Measurements from ENCODE around the gene AXIN1. TPM values are rescaled to one million over a fixed set of nuclear protein-coding genes. Genes with fewer than 3 reads are reported as not detected.
"Not testable (repeated sequence)": the region's sequence is repeated elsewhere in the genome, so short reads cannot be mapped to it uniquely, and the experiment has no call there.

The AXIN1 gene
- total and polyA plus RNA-seq, 2 donors (not counting 1 experiment from before 2014, with no cell fraction given) = 5.1 to 18.7 TPM

- no peaks in the 10 kb centered on the region for H4K20me1 ChIP-seq (ENCODE audit: control insufficient read depth, extremely low read depth, insufficient read depth, low read length)
Observed at GRCh38 chr16:342455-343213, 9.9 kb downstream of the AXIN1 start.

DNA sequence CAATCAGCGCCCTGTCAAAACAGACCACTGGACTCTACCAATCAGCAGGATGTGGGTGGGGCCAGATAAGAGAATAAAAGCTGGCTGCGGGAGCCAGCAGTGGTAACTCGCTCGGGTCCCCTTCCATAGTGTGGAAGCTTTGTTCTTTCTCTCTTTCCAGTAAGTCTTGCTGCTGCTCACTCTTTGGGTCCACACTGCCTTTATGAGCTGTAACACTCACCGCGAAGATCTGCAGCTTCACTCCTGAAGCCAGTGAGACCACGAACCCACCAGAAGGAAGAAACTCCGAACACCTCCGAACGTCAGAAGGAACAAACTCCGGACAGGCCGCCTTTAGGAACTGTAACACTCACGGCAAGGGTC is 10.6 kb downstream of the AXIN1 start:
- H2AFZ ChIP-seq (ENCODE audit: low read length); H3K9me3 ChIP-seq (ENCODE audit: control insufficient read depth, insufficient read depth, low read depth, low read length); H3K4me3 ChIP-seq (replicated peaks in 1 of 4; ENCODE audit: control extremely low read depth in 1 of 4, insufficient read depth in 1 of 4, low read depth in 3 of 4, low read length in 4 of 4); H4K20me1 ChIP-seq (ENCODE audit: control insufficient read depth, extremely low read depth, insufficient read depth, low read length); DNase-seq (ENCODE audit: low read depth in 2 of 2); H3K4me2 ChIP-seq (ENCODE audit: extremely low read depth, insufficient read depth, low read length); H3K27ac ChIP-seq (ENCODE audit: insufficient read depth, low read length); H3K27me3 ChIP-seq (ENCODE audit: control insufficient read depth, insufficient read depth, low read length); H3K9ac ChIP-seq (ENCODE audit: insufficient read depth, low read length); H3K4me1 ChIP-seq (ENCODE audit: control insufficient read depth, extremely low read depth, insufficient read depth, low read length); H3K36me3 ChIP-seq (ENCODE audit: control insufficient read depth, insufficient read depth, low read length): not testable (repeated sequence)
- H3K79me2 ChIP-seq (ENCODE audit: control insufficient read depth, insufficient read depth, low read length) = peaks cover 28% of the 10 kb centered on the region

More at GRCh38 chr16:342455-343213, 9.9 kb downstream of the AXIN1 start:
- Histone ChIP-seq H3K4me3 (replicated peaks in 1 of 4; ENCODE audit: control extremely low read depth in 1 of 4, insufficient read depth in 1 of 4, low read depth in 3 of 4, low read length in 4 of 4) (no peak overlapping the region), H3K27ac (ENCODE audit: insufficient read depth, low read length) (no peak overlapping the region), H3K79me2 (ENCODE audit: control insufficient read depth, insufficient read depth, low read length) (peaks cover 30% of the 10 kb centered on the region), H3K27me3 (ENCODE audit: control insufficient read depth, insufficient read depth, low read length) (no peaks in the 10 kb centered on the region), H3K36me3 (ENCODE audit: control insufficient read depth, insufficient read depth, low read length) (peaks cover 4% of the 10 kb centered on the region), H2AFZ (ENCODE audit: low read length) (no peak overlapping the region), H3K9ac (ENCODE audit: insufficient read depth, low read length) (no peak overlapping the region), H3K9me3 (ENCODE audit: control insufficient read depth, insufficient read depth, low read depth, low read length) (no peaks in the 10 kb centered on the region), H3K4me2 (ENCODE audit: extremely low read depth, insufficient read depth, low read length) (no peak overlapping the region), H3K4me1 (ENCODE audit: control insufficient read depth, extremely low read depth, insufficient read depth, low read length) (no peaks in the 10 kb centered on the region)
- DNase-seq (ENCODE audit: low read depth in 2 of 2) = no peak
- TF ChIP-seq, protein P1, sequence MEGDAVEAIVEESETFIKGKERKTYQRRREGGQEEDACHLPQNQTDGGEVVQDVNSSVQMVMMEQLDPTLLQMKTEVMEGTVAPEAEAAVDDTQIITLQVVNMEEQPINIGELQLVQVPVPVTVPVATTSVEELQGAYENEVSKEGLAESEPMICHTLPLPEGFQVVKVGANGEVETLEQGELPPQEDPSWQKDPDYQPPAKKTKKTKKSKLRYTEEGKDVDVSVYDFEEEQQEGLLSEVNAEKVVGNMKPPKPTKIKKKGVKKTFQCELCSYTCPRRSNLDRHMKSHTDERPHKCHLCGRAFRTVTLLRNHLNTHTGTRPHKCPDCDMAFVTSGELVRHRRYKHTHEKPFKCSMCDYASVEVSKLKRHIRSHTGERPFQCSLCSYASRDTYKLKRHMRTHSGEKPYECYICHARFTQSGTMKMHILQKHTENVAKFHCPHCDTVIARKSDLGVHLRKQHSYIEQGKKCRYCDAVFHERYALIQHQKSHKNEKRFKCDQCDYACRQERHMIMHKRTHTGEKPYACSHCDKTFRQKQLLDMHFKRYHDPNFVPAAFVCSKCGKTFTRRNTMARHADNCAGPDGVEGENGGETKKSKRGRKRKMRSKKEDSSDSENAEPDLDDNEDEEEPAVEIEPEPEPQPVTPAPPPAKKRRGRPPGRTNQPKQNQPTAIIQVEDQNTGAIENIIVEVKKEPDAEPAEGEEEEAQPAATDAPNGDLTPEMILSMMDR (conservative IDR thresholded peaks at IDR 0.05 in 1 of 2, IDR thresholded peaks at IDR 0.05 in 1 of 2; ENCODE audit: low read depth in 1 of 2, low read length in 2 of 2) = no peak
- no peak for TF ChIP-seq EZH2 (IDR thresholded peaks at IDR 0.05; ENCODE audit: low read length, missing control alignments)

DNA sequence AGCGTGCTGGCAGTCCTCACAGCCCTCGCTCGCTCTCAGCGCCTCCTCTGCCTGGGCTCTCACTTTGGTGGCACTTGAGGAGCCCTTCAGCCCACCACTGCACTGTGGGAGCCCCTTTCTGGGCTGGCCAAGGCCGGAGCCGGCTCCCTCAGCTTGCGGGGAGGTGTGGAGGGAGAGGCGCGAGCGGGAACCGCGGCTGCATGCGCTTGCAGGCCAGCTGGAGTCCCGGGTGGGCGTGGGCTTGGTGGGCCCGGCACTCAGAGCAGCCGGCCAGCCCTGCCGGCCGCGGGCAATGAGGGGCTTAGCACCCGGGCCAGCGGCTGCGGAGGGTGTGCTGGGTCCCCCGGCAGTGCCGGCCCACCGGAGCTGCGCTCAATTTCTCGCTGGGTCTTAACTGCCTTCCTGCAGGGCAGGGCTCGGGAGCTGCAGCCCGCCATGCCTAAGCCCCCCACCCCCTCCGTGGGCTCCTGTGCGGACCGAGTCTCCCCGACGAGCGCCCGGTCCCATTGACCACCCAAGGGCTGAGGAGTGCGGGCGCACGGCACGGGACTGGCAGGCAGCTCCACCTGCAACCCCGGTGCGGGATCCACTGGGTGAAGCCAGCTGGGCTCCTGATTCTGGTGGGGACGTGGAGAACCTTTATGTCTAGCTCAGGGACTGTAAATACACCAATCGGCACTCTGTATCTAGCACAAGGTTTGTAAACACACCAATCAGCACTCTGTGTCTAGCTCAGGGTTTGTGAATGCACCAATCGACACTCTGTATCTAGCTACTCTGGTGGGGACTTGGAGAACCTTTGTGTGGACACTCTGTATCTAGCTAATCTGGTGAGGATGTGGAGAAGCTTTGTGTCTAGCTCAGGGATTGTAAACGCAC is 11.2 kb downstream of the AXIN1 start:
- H3K4me2 ChIP-seq (ENCODE audit: extremely low read depth, insufficient read depth, low read length); H3K9ac ChIP-seq (ENCODE audit: insufficient read depth, low read length); H3K4me3 ChIP-seq (replicated peaks in 1 of 4; ENCODE audit: control extremely low read depth in 1 of 4, insufficient read depth in 1 of 4, low read depth in 3 of 4, low read length in 4 of 4); DNase-seq (ENCODE audit: low read depth in 2 of 2); H3K27me3 ChIP-seq (ENCODE audit: control insufficient read depth, insufficient read depth, low read length); H4K20me1 ChIP-seq (ENCODE audit: control insufficient read depth, extremely low read depth, insufficient read depth, low read length); H3K36me3 ChIP-seq (ENCODE audit: control insufficient read depth, insufficient read depth, low read length); H3K4me1 ChIP-seq (ENCODE audit: control insufficient read depth, extremely low read depth, insufficient read depth, low read length); H3K27ac ChIP-seq (ENCODE audit: insufficient read depth, low read length); H2AFZ ChIP-seq (ENCODE audit: low read length); H3K9me3 ChIP-seq (ENCODE audit: control insufficient read depth, insufficient read depth, low read depth, low read length): not testable (repeated sequence)
- peaks cover 26% of the 10 kb centered on the region for H3K79me2 ChIP-seq (ENCODE audit: control insufficient read depth, insufficient read depth, low read length)
